Fibroblast of lung (primary cell): ENCODE measurements around the gene SUPT16H. TPM values are rescaled to one million over a fixed set of nuclear protein-coding genes. Genes with fewer than 3 reads are reported as not detected.

Experiments
- DNase-seq, 2 donors: peaks; one replicate each; pipeline versions ENCODE4 v3.0.0 to v3.0.0-alpha.2; 2010; ENCODE audit warnings: low read depth in 2 of 2
- H2AFZ ChIP-seq: 2 replicates; pipeline ENCODE4 v1.5.1; 2012; ENCODE audit warnings: low read length, control low read depth, inconsistent platforms
- H3K27ac ChIP-seq: 2 replicates; pipeline ENCODE4 v1.5.1; 2011; ENCODE audit warnings: low read length, control low read depth; ENCODE audit not compliant: insufficient read depth
- H3K27me3 ChIP-seq: 2 replicates; pipeline ENCODE4 v1.5.1; 2011; ENCODE audit warnings: mild to moderate bottlenecking, low read length; ENCODE audit not compliant: control insufficient read depth, insufficient read depth
- H3K36me3 ChIP-seq: 2 replicates; pipeline ENCODE4 v1.5.1; 2011; ENCODE audit warnings: low read length; ENCODE audit not compliant: control insufficient read depth, insufficient read depth
- H3K4me1 ChIP-seq: 2 replicates; pipeline ENCODE4 v1.5.1; 2011; ENCODE audit warnings: low read length; ENCODE audit not compliant: control insufficient read depth, insufficient read depth; ENCODE audit errors: extremely low read depth
- H3K4me2 ChIP-seq: 2 replicates; pipeline ENCODE4 v1.5.1; 2011; ENCODE audit warnings: low read length, control low read depth; ENCODE audit not compliant: insufficient read depth; ENCODE audit errors: extremely low read depth
- H3K4me3 ChIP-seq, 4 experiments: fragments of 200-600 bp in 1 of 4; sonication (generic) in 1 of 4; replicated peaks in 1 of 4; 2 replicates each; pipeline ENCODE4 v1.5.1; 2011 to 2016; ENCODE audit warnings: low read length in 4 of 4, low read depth in 3 of 4, mild to moderate bottlenecking in 3 of 4, control low read depth in 2 of 4, inconsistent platforms in 1 of 4, mixed read lengths in 1 of 4; ENCODE audit not compliant: insufficient read depth in 1 of 4; ENCODE audit errors: control extremely low read depth in 1 of 4
- H3K79me2 ChIP-seq: 2 replicates; pipeline ENCODE4 v1.5.1; 2012; ENCODE audit warnings: mild to moderate bottlenecking, low read length, inconsistent platforms; ENCODE audit not compliant: control insufficient read depth, insufficient read depth
- H3K9ac ChIP-seq: 2 replicates; pipeline ENCODE4 v1.5.1; 2011; ENCODE audit warnings: mild to moderate bottlenecking, low read length, control low read depth; ENCODE audit not compliant: insufficient read depth
- H3K9me3 ChIP-seq: 2 replicates; pipeline ENCODE4 v1.5.1; 2012; ENCODE audit warnings: low read depth, low read length; ENCODE audit not compliant: control insufficient read depth, insufficient read depth
- H4K20me1 ChIP-seq: 2 replicates; pipeline ENCODE4 v1.5.1; 2011; ENCODE audit warnings: low read length; ENCODE audit not compliant: control insufficient read depth, insufficient read depth; ENCODE audit errors: extremely low read depth
- CTCF ChIP-seq, 2 donors: IDR thresholded peaks in 1 of 2; conservative IDR thresholded peaks in 1 of 2; 1 replicate in 1 of 2; 2 replicates in 1 of 2; pipeline ENCODE4 v1.5.1; 2011 to 2012; ENCODE audit warnings: low read length in 2 of 2, control low read depth in 1 of 2, inconsistent platforms in 1 of 2, low read depth in 1 of 2, mild to moderate bottlenecking in 1 of 2
- EZH2 ChIP-seq: IDR thresholded peaks from 2 replicates; pipeline ENCODE4 v1.5.1; 2012; ENCODE audit warnings: low read length, control low read depth, mild to moderate bottlenecking; ENCODE audit errors: missing control alignments
- polyA plus RNA-seq, 2 donors: library from polyadenylated mRNA; depleted of rRNA in 1 of 2; stranded (reverse) in 1 of 2; unstranded in 1 of 2; fragments of >200 nt; gene quantifications; 2 replicates each; pipeline ENCODE4 v1.2.1, GENCODE V29; 2011 to 2012; ENCODE audit warnings: missing spikeins in 1 of 2
- total RNA-seq: library from RNA; depleted of rRNA; stranded (reverse); fragments of >200 nt; gene quantifications from 2 replicates; pipeline ENCODE4 v1.2.1, GENCODE V29; 2014

SUPT16H gene
- total and polyA plus RNA-seq, 2 donors (not counting 1 experiment from before 2014, with no cell fraction given): 58.7 to 66.1 TPM

GRCh38 chr14:21343035-21343794 is 40.6 kb downstream of the SUPT16H start:
- Histone ChIP-seq H3K9me3 (no peaks in the 10 kb centered on the region), H4K20me1 (no peaks in the 10 kb centered on the region), H3K27me3 (no peaks in the 10 kb centered on the region), H2AFZ (no peak overlapping the region), H3K79me2 (no peaks in the 10 kb centered on the region), H3K36me3 (no peaks in the 10 kb centered on the region), H3K4me2 (no peak overlapping the region), H3K9ac (no peak overlapping the region), H3K27ac (no peak overlapping the region), H3K4me3 (no peak overlapping the region), H3K4me1 (no peaks in the 10 kb centered on the region)
- DNase-seq: no peak
- no peak for TF ChIP-seq CTCF (conservative IDR thresholded peaks at IDR 0.05 in 1 of 2, IDR thresholded peaks at IDR 0.05 in 1 of 2; ENCODE audit: low read depth in 1 of 2, low read length in 2 of 2)
- no peak for TF ChIP-seq EZH2

GRCh38 chr14:21334202-21334906 is 49.5 kb downstream of the SUPT16H start:
- Histone ChIP-seq H3K79me2 (no peaks in the 10 kb centered on the region), H3K9me3 (no peaks in the 10 kb centered on the region), H3K27me3 (peaks cover 7% of the 10 kb centered on the region), H3K4me1 (no peaks in the 10 kb centered on the region), H3K9ac (no peak overlapping the region), H3K4me3 (no peak overlapping the region), H4K20me1 (no peaks in the 10 kb centered on the region), H2AFZ (no peak overlapping the region), H3K36me3 (no peaks in the 10 kb centered on the region), H3K27ac (no peak overlapping the region), H3K4me2 (no peak overlapping the region)
- TF ChIP-seq CTCF (conservative IDR thresholded peaks at IDR 0.05 in 1 of 2, IDR thresholded peaks at IDR 0.05 in 1 of 2; ENCODE audit: low read depth in 1 of 2, low read length in 2 of 2): no peak
- TF ChIP-seq EZH2: no peak
- DNase-seq: no peak

GRCh38 chr14:21332950-21333349 is 50.9 kb downstream of the SUPT16H start:
- Histone ChIP-seq H3K27ac (no peak overlapping the region), H3K27me3 (peaks cover 7% of the 10 kb centered on the region), H3K79me2 (no peaks in the 10 kb centered on the region), H4K20me1 (no peaks in the 10 kb centered on the region), H3K4me3 (no peak overlapping the region), H3K4me2 (no peak overlapping the region), H2AFZ (no peak overlapping the region), H3K9ac (no peak overlapping the region), H3K4me1 (no peaks in the 10 kb centered on the region), H3K9me3 (no peaks in the 10 kb centered on the region), H3K36me3 (no peaks in the 10 kb centered on the region)
- DNase-seq: no peak
- TF ChIP-seq EZH2: no peak
- TF ChIP-seq CTCF (conservative IDR thresholded peaks at IDR 0.05 in 1 of 2, IDR thresholded peaks at IDR 0.05 in 1 of 2; ENCODE audit: low read depth in 1 of 2, low read length in 2 of 2): no peak
